GM12864 (cell line): ENCODE measurements around the gene CITED2.

Experiments
- DNase-seq: peaks from one replicate; pipeline ENCODE4 v3.0.0-alpha.2; 2011; ENCODE audit warnings: low read depth
- H3K4me3 ChIP-seq: 2 replicates; pipeline ENCODE4 v1.5.1; 2011; ENCODE audit warnings: mild to moderate bottlenecking, low read depth, low read length, control low read depth
- CTCF ChIP-seq: IDR thresholded peaks from 2 replicates; pipeline ENCODE4 v1.5.1; 2011; ENCODE audit warnings: low read depth, mild to moderate bottlenecking, moderate library complexity, low read length, control low read depth, inconsistent platforms; ENCODE audit errors: missing control alignments

CITED2 gene

GRCh38 chr6:139337830-139338229 lies 36.6 kb downstream of the CITED2 start:
- DNase-seq = no peak
- no peak overlapping the region for H3K4me3 ChIP-seq
- no peak for TF ChIP-seq CTCF

DNA sequence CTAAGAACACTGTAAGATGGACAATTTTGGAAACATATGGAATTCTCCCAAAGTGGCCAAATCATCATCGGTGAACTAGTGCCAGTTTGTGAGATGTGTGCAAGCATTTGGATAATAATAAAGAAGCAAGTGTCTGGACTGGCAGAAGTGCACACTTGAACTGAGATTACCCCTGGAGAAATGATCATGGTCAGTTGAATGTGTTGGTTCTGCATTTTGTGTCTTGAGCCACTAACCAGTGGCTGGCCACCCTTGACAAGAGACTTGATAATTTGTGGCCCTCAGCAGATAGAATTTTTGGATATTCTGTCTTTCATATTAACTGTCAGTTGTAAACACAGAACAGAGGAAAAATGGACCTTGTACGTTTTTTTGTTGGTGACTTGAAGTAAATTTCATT lies 37.4 kb downstream of the CITED2 start:
- no peak for TF ChIP-seq CTCF
- DNase-seq = no peak
- no peak overlapping the region for H3K4me3 ChIP-seq

DNA sequence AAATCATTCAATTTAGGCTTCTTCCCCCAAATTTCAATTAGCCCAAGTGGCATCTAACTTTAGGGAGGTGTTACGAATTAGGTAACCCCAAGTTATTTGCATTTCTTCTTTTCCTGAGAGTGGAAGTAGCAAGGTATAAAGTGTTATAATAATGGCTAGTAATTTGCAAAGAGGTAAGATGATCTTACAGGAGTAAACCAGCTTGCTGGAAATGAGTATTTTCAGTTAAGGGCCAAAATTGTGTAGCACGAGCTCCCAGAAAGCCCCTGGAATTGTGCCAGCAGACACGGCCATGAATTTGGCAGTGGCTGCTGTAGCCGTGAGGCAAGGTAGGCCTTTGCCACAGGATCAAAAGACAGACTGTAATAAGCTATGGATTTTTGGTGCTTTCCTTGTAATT lies 38.0 kb downstream of the CITED2 start:
- H3K4me3 ChIP-seq = no peak overlapping the region
- no peak for DNase-seq
- no peak for TF ChIP-seq CTCF

DNA sequence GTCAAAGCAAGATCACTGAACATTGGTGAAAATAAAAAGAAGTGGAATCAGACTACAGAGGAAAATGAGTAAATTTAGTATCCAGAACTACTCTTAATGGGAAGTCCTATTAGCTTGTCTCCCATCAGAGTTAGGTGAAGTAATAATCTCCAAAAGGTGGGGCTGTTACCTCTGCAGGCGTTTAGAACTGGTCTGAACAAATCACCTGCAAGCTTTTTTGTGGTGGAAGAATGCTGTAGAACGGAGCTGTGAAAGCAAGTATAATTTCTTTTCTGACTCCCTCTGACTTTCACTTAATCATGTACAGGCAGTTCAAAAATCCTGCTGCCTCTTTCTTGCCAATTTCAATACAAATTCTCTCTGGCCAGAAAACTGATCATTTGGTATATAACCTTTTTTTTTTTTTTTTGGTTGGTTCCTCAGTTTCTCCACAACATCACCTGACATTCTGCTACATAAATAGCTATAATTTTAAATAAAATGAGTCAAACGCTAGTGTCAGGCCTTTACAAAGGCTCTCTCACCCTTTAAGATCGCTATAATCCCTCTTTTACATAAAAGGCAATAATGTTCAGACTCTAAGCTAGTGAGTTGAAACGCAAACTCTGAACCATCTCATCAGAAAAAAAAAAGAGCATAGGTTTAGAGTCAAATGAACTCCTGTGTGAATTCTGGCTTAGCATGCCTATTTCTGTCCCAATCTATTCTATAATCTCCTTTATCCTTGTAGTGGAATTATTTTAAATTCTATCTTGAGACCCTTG lies 38.8 kb downstream of the CITED2 start:
- no peak overlapping the region for H3K4me3 ChIP-seq
- no peak for DNase-seq
- no peak for TF ChIP-seq CTCF

DNA sequence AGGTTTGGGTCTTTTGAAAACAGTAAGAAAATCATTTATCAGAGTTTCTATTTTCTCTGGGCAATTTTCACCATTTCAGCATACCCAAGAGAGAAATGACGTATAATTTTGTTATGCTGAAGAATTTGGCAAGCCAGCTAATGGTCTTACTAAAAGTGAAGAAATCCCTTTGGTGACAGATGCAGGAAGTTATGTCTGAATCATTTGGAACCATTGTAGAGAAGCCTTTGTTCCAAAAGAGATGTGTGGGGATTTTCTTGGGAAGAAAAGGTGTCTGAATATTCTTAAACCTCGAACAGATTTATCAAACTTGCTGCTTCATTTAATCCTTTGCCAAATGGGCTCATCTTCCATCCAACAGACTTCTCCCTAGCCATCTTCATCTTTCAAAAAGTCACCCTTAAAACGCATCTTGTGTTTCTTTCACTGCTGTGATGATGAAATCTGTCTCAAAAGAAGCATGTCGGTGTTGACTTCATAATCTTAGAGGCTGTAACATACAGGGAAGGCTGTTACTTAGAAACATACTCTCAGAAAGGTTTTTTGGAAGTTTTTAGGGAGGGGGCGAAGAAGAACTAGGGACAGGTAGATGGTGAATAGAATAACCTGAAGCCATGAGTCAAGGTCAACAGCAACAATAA lies 39.5 kb downstream of the CITED2 start:
- H3K4me3 ChIP-seq = no peak overlapping the region
- no peak for TF ChIP-seq CTCF
- DNase-seq = no peak

DNA sequence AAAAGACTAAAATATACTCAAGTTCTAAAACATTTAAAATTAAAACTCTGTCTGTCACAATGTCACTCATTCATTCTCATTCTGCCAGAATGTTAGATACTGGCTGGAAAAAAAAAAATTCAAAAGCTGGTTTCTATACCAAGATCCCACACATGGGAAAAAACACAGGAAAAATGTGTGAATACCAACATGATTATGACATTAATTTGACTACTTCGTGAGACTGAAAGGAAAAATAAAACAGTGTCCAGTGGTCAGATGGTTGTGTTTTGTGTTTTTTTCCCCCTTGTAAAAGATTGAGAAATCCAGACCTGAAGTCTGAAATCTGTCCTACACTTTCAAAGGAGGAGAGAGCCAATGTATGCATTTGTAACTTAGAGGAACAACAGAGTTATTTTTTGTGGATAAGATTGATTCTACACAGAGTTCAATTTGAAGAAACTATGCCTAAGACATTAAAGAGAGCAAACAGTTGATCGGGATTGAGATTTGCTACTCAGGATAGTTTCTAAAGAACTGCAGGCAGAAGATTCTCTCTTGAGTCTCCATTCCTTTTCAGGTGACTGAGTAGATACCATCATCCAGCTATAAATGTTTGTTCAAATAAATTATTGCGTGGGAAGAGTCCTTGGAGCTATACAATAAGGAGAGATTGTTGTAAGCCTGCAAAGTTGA lies 43.5 kb downstream of the CITED2 start:
- no peak for DNase-seq
- TF ChIP-seq CTCF = no peak
- no peak overlapping the region for H3K4me3 ChIP-seq
